GM12878 (cell line): ENCODE results near the gene ITGA4. TPM values are rescaled to one million over a fixed set of nuclear protein-coding genes. Genes with fewer than 3 reads are reported as not detected.

Experiments used
- ATAC-seq: fragments of 200-7000 bp; cut with Tn5 transposase; 3 replicates; pipeline ENCODE4 v1.9.1; 2020; ENCODE audit warnings: mild to moderate bottlenecking, moderate library complexity
- BruUV-seq: library from RNA; stranded (reverse); fragments of 400-500 nt; replicated peaks from 2 replicates; lab custom pipeline; 2021; lab: Mats Ljungman, UMichigan
- CTCF ChIA-PET: fragments of 300-600 bp; sonication (Branson Sonifier 250); formaldehyde crosslinking; extraction: SDS; loops from one replicate; lab custom pipeline; 2021; ENCODE audit warnings: inconsistent platforms; lab: Yijun Ruan, JAX
- POLR2A ChIA-PET: fragments of 350-600 bp; formaldehyde crosslinking; extraction: SDS; loops from one replicate; lab custom pipeline; 2021; ENCODE audit warnings: inconsistent platforms; lab: Charles Lee
- RAD21 ChIA-PET: fragments of 300-600 bp; sonication (Branson Sonifier 250); formaldehyde crosslinking; loops from one replicate; lab custom pipeline; 2023; ENCODE audit warnings: antibody characterized with exemption; ENCODE audit not compliant: unreplicated experiment; lab: Charles Lee
- SMC1A ChIA-PET: fragments of 300-600 bp; sonication (Branson Sonifier 250); formaldehyde crosslinking; loops from one replicate; lab custom pipeline; 2023; ENCODE audit not compliant: unreplicated experiment, uncharacterized antibody; lab: Charles Lee
- DNase-seq: peaks from one replicate; pipeline ENCODE4 v3.0.0-alpha.2; 2011; ENCODE audit warnings: low read depth, low spot score
- FAIRE-seq: peaks from 3 replicates; lab custom pipeline; 2011; peaks lifted over from hg19 to GRCh38; lab: Jason Lieb, UNC
- H2AFZ ChIP-seq: 2 replicates; pipeline ENCODE4 v1.6.0; 2011; ENCODE audit warnings: low read depth, low read length, control low read depth; ENCODE audit not compliant: control insufficient read depth
- H3K27ac ChIP-seq: 2 replicates; pipeline ENCODE4 v1.5.1; 2011; ENCODE audit warnings: control low read depth; ENCODE audit not compliant: control insufficient read depth, insufficient read depth
- H3K27me3 ChIP-seq, 2 experiments: replicated peaks in 1 of 2; 2 replicates each; pipeline versions ENCODE4 v1.6.0 to v1.6.1; 2011; ENCODE audit warnings: low read length in 1 of 2; ENCODE audit not compliant: control insufficient read depth in 2 of 2, insufficient read depth in 2 of 2
- H3K36me3 ChIP-seq, 2 experiments: 2 replicates each; pipeline ENCODE4 v1.5.1; 2011; ENCODE audit warnings: low read length in 1 of 2; ENCODE audit not compliant: control insufficient read depth in 2 of 2, insufficient read depth in 2 of 2
- H3K4me1 ChIP-seq: 2 replicates; pipeline ENCODE4 v1.6.1; 2011; ENCODE audit warnings: mild to moderate bottlenecking, low read length, moderate library complexity, mixed read lengths; ENCODE audit not compliant: control insufficient read depth, insufficient read depth
- H3K4me2 ChIP-seq: 2 replicates; pipeline ENCODE4 v1.6.0; 2011; ENCODE audit warnings: control low read depth; ENCODE audit not compliant: control insufficient read depth, insufficient read depth
- H3K4me3 ChIP-seq: fragments of 200-600 bp; sonication (generic); 2 replicates; pipeline ENCODE4 v1.5.1; 2016
- H3K79me2 ChIP-seq: 2 replicates; pipeline ENCODE4 v1.6.0; 2011; ENCODE audit warnings: low read length; ENCODE audit not compliant: control insufficient read depth, insufficient read depth
- H3K9ac ChIP-seq: 2 replicates; pipeline ENCODE4 v1.8.0; 2011; ENCODE audit warnings: low read length, control low read depth, mixed read lengths; ENCODE audit not compliant: control insufficient read depth, insufficient read depth
- H3K9me3 ChIP-seq: replicated peaks from 3 replicates; pipeline ENCODE4 v1.5.1; 2011; ENCODE audit warnings: mild to moderate bottlenecking, low read length; ENCODE audit not compliant: control insufficient read depth, insufficient read depth
- H4K20me1 ChIP-seq: 2 replicates; pipeline ENCODE4 v1.6.0; 2011; ENCODE audit not compliant: control insufficient read depth, insufficient read depth
- ATF7 ChIP-seq: fragments of 450-650 bp; IDR thresholded peaks from 2 replicates; pipeline ENCODE4 v1.6.1; 2016; ENCODE audit warnings: low read depth, mild to moderate bottlenecking
- CTCF ChIP-seq, 3 experiments: IDR thresholded peaks in 2 of 3; conservative IDR thresholded peaks in 1 of 3; 2 replicates each; pipeline ENCODE4 v1.5.1; 2011; ENCODE audit warnings: low read depth in 3 of 3, low read length in 3 of 3, mild to moderate bottlenecking in 3 of 3, control low read depth in 2 of 3, moderate library complexity in 2 of 3, inconsistent platforms in 1 of 3, mixed read lengths in 1 of 3; ENCODE audit not compliant: control insufficient read depth in 2 of 3, insufficient read depth in 1 of 3; ENCODE audit errors: extremely low read depth in 1 of 3
- MYC ChIP-seq: IDR thresholded peaks from 2 replicates; pipeline ENCODE4 v1.6.1; 2011; ENCODE audit warnings: mild to moderate bottlenecking, low read length, moderate library complexity, inconsistent platforms; ENCODE audit not compliant: insufficient read depth, insufficient replicate concordance, insufficient read length, severe bottlenecking
- WGBS: methylation state at CpG from one replicate; pipeline ENCODE4 v1.1.6; 2016; ENCODE audit warnings: low lambda C conversion rate; ENCODE audit not compliant: insufficient replicate concordance, insufficient coverage; ENCODE audit errors: missing lambda C conversion rate; 5-methylcytosine and 5-hydroxymethylcytosine counted together
- in situ Hi-C: fragments of 300-500 bp; cut with MboI; formaldehyde crosslinking; loops from 9 replicates; pipeline ENCODE4 v1.14.3; 2018; ENCODE audit warnings: mixed read lengths
- intact Hi-C: fragments of 100-400 bp; cut with micrococcal nuclease; formaldehyde crosslinking; loops from one replicate; pipeline ENCODE4 v1.14.2; 2022; ENCODE audit not compliant: unreplicated experiment
- polyA plus RNA-seq, 11 experiments: library from polyadenylated mRNA; depleted of rRNA in 4 of 11; unstranded in 6 of 11; stranded (reverse) in 5 of 11; fragments of >200 nt; fragmentation: Nextera tagmentation in 4 of 11; fragmentation: Illumina TruSeq in 1 of 11; extraction: Ambion mirVana in 4 of 11; extraction: Trizol in 1 of 11; gene quantifications; 1 replicate in 1 of 11; 2 replicates in 10 of 11; pipeline versions ENCODE4 v1.2.1 to v1.2.3, GENCODE V29; 2011 to 2016; ENCODE audit warnings: inconsistent platforms in 2 of 11, missing spikeins in 2 of 11, low read depth in 1 of 11
- total RNA-seq, 4 experiments: library from RNA; depleted of rRNA in 3 of 4; stranded (reverse); fragments of >200 nt in 3 of 4; fragmentation: Illumina TruSeq in 1 of 4; extraction: Trizol in 1 of 4; gene quantifications; 2 replicates each; pipeline versions ENCODE4 v1.2.1 to v1.2.3, GENCODE V29; 2013 to 2021

The ITGA4 gene
- total and polyA plus RNA-seq, 10 of the 15 experiments (the other 5 are each of a cell fraction or from before 2014, with no cell fraction given) = 12.4 to 87.9 (median 63.5) TPM

- Histone ChIP-seq H4K20me1 (no peaks in the 10 kb centered on the region), H3K36me3 (no peaks in the 10 kb centered on the region), H3K9ac (no peak overlapping the region), H2AFZ (no peak overlapping the region), H3K27ac (no peak overlapping the region), H3K4me3 (no peak overlapping the region), H3K79me2 (no peaks in the 10 kb centered on the region), H3K4me2 (no peak overlapping the region), H3K9me3 (no peaks in the 10 kb centered on the region), H3K4me1 (no peaks in the 10 kb centered on the region), H3K27me3 (peaks cover 2 to 3% of the 10 kb centered on the region in 2 experiments; a peak in 2 of 4 replicates)
- CTCF ChIA-PET = interaction anchor here (0.6 to 10.3 kb wide), 20 partner anchors 8 to 504 kb away, joined by 3 to 359 read pairs (median 6); partner anchors contain the start of gene CERKL
- peak in 1 of 3 experiments; percentile 22; a peak in 2 of 6 replicates for TF ChIP-seq CTCF (IDR thresholded peaks at IDR 0.05 in 2 of 3, conservative IDR thresholded peaks at IDR 0.05 in 1 of 3; ENCODE audit: control insufficient read depth in 2 of 3, extremely low read depth in 1 of 3, insufficient read depth in 1 of 3, low read depth in 3 of 3, low read length in 3 of 3)
- TF ChIP-seq MYC = no peak
- peak; percentile 82 for TF ChIP-seq ATF7
- no peak for DNase-seq
- SMC1A ChIA-PET = interaction anchor here (0.6 to 11.5 kb wide), 12 partner anchors 9 to 467 kb away, joined by 3 to 337 read pairs (median 5); no protein-coding TSS in a partner anchor
- in situ Hi-C loops = no loop called here
- intact Hi-C loops = loop anchor here (10.0 kb wide), 1 partner anchor 466 kb away; no protein-coding TSS in a partner anchor
- RAD21 ChIA-PET = interaction anchor here (0.7 to 9.0 kb wide), 5 partner anchors 15 to 466 kb away, joined by 3 to 254 read pairs (median 31); no protein-coding TSS in a partner anchor
- POLR2A ChIA-PET = interaction anchor here (1.4 kb wide), 1 partner anchor 144 kb away, joined by 3 read pairs; no protein-coding TSS in a partner anchor
- peak; percentile 48 for ATAC-seq
- WGBS = 46% methylated on average over 4 of the region's 4 CpGs
- BruUV-seq = no TSS peak
- FAIRE-seq = no peak
Measured at GRCh38 chr2:181570833-181571661, 113.9 kb downstream of the ITGA4 start.
